Measurements from ENCODE around the gene RAPGEF6.
"Not testable (repeated sequence)": the region's sequence is repeated elsewhere in the genome, so short reads cannot be mapped to it uniquely, and the experiment has no call there.

Gene RAPGEF6

DNA sequence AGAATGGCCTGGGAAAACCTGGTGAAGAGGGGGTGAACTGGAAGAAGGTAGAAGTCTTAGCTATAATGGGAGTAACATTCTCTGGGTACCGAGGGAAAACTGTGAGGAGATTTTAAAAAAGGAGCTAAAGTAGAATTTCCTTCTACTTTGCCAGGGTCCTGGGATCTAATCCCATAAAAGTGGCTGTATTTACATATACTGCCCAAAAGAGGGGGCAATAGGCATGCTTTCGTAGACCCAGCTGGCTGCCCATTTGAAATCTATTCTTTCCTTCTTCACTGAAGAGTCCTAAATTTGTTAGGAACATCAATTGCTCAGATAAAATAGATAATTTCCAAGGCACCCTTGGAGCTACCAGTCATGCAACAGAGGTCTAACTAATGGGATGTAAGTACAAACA is 212.0 kb downstream of the RAPGEF6 start:
- DNase-seq (ENCODE audit: low spot score) = peak; percentile 52

DNA sequence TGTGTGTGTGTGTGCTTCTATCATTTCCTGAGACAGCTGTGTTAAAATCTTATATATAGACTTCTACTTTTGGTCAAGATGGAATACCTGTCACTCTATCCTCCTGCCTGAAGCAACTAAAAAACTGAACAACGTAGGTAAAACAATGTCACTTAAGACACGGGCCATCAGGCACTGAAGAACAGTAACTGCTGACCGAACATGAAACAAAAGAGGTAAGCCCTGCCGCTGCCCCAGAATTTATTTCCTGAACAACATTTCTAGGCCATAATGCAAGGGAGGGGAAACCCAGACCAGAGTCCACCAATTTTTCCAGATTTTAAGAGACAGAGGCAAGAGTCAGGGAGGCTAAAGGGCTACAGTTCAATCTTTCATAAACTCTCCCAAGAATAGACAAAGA is 215.2 kb downstream of the RAPGEF6 start:
- DNase-seq (ENCODE audit: low spot score) = no peak

DNA sequence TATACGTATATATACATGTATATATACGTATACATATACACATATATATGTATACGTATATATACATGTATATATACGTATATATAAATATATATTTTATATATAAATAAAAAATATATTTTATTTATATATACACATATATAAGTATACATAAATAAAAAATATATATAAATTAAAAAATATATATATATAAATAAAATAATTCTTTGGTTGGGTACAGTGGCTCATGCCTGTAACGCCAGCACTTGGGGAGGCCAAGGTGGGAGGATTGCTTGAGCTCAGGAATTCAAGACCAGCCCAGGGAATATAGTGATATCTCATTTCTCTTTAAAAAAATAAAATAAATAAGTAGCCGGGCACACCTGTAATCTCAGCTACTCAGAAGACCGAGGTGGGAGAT is 216.2 kb downstream of the RAPGEF6 start:
- DNase-seq (ENCODE audit: low spot score) = no peak

DNA sequence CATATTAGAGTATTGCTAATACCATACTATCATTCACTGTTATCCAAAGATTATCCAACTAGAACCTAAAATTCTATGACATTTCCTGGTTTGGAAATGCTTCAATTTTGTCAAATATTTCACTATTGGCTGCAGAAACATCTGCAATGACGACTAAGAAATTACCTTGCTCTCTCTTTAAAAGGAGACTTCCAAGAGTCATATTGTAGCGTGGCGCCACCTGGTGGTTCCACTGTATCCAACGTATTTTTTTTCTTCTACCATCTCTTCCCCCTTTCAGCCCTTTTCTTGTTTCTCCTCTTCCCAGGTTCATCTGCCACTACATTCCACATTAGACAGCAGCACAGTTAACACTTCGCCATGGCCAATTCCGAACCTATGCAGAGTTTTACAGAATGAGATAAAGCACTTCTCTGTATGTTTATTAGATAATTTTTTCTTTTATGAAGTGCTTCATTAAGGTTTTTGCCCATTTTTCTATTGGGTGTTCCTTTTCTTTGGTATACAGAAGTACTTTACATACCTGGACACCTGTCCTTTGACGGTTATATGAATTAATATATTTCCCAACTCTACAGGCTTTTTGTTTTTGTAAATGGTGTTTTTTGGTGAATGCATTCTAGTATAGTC is 217.7 kb downstream of the RAPGEF6 start:
- peak; percentile 56 for DNase-seq (ENCODE audit: low spot score)

DNA sequence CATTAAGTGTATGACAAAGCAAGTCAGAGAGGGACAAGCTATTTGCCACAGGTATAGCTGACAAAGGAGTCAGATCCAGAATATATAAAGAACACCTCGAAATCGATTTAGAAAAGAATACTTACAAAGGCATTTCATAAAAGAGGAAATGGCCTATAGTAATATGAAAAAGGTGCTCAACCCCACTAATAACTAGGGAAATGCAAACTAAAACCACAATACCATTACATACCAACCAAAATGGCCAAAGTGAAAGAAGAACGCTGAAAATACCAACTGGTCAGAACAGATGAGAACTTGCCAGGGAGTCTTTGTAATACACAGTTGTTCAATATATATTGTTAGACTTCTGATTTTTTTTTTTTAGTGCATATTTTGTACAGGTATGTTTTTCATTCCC is 218.3 kb downstream of the RAPGEF6 start:
- DNase-seq (ENCODE audit: low spot score) = no peak

DNA sequence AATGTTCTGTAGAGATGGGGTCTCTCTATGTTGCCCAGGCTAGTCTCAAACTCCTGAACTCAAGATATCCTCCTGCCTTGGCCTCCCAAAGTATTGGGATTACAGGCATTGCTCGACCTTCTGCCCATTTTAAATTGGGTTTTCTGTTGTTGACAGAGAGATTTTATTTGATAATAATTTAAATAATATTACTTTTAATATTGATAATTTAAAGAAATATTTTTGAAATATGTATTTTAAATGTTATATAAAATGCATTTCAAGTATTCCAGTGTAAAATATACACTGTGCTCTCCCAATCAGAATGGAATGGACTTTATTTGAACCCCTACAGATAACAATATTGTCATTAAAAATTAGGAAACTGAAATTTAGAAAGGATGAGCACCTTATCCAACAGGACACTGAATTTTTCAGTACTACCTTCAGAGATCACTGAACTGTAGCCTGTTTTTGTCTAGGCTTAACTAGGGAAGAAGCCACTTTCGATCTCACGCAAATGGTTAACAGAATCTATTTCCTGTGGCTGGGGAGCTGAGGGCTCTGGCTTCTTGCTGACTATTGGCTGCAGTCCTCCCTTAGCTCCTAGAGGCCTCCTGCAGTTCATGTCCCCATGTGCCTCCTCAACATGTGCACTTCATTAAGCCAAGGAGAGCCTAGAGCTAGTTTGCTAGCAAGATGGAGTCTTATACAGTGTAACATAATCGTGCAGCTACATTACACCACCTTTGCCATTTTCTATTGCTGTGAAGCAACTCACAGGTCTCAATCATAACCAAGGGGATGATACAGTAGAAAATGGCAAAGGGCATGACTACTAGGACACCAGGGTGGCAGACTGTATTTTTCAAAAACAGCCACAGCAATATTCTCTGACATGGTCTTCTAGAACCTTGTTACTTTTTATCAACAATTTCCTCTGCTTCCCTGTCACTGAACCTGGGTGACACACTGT is 221.1 kb downstream of the RAPGEF6 start:
- DNase-seq (ENCODE audit: low spot score) = no peak

DNA sequence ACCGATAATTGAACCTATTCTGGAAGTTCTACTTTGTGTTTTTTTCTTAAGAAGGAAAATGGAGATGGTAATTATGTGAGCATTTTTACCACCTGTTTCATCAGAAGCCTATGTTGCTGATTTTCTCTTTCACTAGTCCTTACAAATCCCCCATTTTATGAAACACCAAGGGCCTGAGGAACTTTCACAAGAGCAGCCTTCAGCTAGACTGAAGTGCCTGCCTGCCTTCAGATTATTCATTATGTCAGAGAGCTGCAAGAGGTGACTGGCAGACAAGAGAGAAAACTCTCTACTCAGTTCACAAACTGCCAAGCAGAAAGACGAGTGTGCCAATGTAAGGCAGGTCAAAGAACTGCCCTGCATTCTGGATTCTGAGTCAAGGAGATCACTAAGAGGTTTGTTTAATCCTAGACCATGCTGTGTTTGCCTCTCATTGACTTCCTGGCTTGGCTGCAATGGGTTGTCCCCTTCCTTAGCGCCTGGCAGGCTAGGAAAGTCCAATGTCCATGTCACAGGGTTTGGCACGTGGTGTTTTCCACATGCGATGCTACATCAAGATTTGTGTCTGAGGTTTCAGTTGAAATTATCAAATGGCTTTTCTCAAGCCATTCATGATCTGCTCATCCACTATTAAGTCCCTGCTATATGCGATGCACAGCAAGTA is 227.9 kb downstream of the RAPGEF6 start:
- DNase-seq (ENCODE audit: low spot score) = no peak

DNA sequence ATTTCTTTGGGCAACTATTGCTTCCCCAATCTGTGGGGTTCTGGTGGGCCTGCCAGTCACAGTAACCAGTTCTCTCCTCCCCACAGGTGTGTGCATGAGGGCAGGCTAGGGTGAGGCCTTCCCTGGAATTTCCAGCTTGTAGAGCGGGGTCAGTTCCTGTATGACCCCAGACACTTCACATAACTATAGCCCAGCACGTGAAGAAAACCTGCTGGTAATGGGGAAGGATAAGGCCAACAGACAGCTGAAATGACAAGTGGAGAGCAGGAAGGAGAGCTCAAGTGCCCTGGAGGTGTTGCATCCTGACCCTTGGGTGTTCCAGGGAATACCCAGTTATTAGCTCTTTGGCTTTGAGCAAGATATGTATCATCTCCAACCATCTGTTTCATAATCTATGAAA is 229.0 kb downstream of the RAPGEF6 start:
- no peak for DNase-seq (ENCODE audit: low spot score)

DNA sequence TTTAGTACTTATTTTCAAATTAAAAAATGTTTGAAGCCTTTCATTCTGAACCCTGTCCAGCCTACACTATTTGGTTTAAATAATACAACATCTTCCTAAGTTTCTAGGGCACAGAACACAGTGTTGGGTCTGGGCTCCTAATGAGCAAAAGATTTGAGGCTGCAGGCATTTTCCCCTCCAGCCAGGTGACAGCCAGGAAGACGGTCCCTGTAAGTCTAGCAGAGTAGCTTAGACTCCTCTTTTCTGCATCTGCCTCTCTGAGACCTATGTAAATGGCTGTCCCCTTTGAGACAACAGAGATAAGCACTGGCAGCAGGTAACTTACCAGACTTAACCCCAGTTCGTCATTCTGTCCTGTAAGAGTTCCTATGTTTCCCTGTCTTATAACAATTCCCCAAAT is 229.4 kb downstream of the RAPGEF6 start:
- no peak for DNase-seq (ENCODE audit: low spot score)

DNA sequence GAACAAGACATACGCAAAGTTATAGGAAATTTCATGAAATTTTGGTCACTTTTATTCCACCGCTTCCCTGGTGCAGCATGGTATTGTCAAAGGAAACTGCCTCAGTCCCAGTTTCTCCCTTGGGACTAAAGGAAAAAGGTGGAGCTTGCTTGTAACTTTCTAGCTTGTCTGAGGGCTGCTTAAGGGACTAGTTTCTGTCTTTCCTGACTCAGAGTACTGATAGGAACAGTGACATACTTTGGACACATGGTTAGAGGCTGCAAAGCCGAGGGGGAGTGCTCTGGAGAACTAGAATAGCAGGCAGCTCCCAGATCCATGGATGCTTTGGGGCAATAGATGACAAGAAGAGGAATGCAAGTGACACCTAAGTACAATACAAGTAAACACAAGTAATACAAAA is 234.4 kb downstream of the RAPGEF6 start:
- no peak for DNase-seq (ENCODE audit: low spot score)

DNA sequence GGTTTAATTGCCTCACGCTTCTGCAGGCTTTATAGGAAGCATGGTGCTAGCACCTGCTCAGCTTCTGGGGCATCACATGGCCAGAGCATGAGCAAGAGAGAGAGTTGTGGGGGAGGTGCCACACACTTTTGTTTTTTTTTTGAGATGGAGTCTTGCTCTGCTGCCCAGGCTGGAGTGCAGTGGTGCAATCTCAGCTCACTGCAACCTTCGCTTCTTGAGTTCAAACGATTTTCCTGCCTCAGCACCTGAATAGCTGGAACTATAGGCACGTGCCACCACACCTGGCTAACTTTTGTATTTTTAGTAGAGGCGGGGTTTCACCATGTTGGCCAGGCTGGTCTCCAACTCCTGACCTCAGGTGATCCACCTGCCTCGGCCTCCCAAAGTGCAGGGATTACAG is 236.0 kb downstream of the RAPGEF6 start:
- DNase-seq (ENCODE audit: low spot score) = not testable (repeated sequence)

DNA sequence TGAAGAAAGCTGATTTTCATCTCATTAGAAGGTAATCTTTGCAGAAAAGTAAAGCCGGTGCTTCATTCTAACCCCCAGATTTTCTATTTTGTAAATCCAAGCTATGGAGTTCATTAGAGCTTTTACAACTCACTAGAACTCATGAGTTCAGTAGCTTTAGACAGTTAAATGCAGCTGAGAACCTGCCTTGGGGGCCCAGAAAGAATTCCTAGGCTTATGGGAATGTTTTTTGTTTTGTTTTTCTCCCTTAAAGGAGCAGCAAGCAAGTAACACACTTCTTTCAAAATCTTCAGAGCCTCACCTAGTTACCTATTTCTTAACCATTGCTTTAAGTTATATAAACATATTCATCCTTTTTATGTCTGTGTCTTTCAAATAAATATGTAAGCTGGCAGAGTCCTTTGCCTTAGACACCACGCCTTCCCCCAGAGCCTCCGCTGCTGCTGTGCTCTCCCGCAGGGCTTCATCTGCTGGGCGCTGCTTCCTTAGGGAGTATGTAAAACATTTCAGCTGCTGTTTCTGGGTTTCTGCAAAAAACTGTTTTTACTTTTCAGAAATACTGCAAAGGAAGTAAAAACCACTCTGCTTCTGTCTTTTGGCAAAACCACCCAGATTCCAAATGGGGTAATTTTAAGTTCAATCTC is 238.3 kb downstream of the RAPGEF6 start:
- DNase-seq (ENCODE audit: low spot score) = no peak

DNA sequence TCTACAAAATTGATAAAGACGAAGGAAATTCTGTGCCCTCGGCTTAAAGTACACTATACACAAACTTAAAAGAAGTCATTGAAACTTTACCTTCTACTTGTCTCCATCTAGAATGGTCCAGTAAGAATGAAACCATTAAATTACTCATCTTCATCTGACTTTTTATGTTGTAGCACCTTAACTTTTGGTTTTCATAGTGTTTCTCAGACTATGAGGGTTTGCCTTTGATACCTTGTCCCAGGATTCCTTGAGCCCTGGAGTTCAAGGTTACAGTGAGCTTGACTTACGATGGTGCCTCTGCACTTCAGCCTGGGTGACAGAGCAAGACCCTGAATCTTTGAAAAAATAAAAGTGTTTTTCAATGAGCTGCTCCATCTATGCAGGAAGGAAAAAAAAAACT is 239.0 kb downstream of the RAPGEF6 start:
- no peak for DNase-seq (ENCODE audit: low spot score)

DNA sequence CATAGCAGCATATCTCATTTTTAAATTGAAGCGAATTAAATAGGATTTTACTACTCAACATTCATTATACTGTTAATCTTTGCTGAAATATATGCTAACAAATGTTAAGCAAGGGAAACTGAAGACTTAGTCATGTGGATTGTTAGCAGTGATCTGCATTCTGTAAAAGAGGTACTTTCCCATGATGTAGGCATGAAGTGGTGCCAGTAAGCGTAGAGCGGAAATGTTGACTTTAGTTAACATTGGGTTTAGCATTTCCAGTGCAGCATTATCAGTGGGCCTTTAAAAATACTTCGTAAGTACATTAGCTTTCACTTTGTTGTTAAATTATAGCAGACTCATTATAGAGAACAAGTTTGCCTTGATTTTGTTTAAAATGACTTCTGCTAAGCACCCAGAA is 240.9 kb downstream of the RAPGEF6 start:
- DNase-seq (ENCODE audit: low spot score) = no peak

DNA sequence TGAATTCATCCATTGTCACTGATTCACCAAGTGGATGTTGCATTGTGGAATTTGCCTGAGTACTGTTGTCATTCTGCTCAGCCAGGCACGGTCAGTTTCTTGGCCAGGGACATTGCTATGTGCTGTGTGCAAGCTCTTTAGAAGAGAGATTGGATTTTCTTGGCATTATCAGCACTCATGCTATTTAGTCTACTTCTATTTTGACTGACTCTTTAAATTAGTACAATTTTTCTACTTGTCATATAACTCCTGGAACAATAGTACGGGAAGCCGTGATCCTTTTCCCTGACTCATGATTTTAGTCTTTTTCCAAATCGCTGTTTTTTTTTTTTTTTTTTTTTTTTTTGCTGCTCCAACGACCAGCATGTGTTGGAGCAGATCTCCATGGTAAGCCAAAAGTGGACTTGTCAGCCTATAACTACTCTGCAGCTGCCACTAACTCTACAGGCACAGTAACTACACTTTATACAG is 241.5 kb downstream of the RAPGEF6 start:
- DNase-seq (ENCODE audit: low spot score) = no peak

DNA sequence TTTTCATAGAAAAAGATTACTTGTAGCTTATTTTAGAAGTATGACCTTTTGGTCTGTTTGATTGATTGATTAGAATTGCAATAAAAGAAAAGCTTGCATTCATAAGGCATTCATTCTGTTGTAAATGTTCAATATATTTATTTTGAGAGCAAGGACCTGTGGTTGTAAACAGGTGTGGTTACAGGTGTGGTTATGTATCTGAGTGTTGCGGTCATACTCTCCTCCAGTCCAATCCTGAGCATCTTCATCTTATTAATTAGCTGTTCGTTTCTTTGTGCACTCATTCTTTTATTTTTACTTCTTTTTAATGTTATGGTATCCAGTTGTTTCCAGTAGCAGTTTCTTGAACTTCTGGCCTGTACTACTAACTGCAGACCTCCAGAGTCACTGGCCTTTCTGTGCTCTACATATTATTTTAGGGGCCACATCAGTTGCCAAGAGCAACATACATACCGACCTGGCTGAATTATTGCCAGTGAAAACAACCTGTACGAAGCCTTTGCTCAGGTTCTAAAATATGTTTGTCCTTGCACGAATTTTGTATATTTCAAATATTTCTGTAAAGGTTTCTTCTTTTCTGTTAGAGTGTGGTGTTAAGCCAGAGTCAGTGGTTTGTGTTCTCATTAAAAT is 242.4 kb downstream of the RAPGEF6 start:
- no peak for DNase-seq (ENCODE audit: low spot score)

DNA sequence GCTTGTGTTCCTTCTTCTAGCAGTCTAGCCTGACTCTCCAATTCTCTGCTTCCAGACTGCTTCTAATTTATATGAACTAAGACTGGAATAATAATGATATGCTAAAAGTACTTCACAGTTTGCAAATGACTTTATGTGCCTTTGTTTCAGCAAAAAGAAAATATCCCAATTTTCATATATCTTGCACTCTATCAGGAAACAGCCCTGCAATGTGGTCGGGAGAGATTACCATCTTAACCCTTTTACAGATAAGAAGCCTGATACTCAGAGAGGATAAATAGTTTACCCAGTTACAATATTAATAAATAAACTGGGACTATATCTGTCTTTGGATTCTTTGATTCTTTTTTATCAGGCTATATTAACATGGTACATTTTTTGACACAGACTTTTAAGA is 245.2 kb downstream of the RAPGEF6 start:
- no peak for DNase-seq (ENCODE audit: low spot score)

DNA sequence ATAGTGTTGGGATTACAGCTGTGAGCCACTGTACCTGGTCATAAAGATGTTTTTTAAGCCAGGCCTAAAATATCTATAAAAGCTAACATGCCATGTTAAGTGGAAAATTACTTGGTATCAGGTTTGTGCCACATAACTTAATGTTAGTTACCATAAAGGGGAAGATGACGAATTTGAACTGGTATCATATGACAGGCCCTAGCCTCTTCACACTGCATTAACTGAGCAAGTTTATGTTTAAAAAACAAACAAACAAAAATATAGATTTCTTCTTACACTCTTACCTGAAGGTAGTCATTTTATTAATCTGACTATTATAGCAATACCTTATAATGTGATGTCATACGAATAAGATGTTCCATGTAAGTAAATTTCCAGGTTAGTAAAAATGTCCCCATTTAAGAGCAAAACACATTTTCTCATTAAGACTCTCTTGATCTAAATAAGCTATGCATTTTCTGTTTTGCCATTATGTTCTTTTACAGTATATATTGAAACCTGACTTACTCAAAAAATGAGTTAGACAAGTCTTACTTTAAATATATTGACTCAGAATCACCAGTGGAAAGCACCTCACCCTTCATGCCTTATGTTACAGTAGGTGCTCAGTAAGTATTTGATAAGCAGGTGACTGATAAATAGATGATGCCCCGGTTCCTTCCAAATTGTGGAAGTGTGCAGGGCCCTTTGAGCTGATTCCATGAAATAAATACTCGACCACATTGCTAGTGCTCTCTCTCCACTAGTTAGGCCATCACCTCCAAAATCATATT is 245.7 kb downstream of the RAPGEF6 start:
- DNase-seq (ENCODE audit: low spot score) = no peak

DNA sequence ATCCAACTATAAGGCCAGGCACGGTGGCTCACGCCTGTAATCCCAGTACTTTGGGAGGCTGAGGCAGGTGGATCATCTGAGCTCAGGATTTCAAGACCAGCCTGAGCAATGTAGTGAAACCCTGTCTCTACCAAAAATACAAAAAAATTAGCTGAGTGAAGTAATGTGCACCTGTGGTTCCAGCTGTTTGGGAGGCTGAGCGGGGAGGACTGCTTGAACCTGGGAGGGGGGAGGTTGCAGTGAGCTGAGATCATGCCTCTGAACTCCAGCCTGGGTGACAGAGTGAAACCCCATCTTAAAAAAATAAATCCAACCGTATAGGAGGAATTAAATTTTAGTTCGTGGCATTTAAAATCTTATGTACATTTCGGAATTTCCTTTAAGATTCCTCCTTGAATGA is 247.8 kb downstream of the RAPGEF6 start:
- no peak for DNase-seq (ENCODE audit: low spot score)

DNA sequence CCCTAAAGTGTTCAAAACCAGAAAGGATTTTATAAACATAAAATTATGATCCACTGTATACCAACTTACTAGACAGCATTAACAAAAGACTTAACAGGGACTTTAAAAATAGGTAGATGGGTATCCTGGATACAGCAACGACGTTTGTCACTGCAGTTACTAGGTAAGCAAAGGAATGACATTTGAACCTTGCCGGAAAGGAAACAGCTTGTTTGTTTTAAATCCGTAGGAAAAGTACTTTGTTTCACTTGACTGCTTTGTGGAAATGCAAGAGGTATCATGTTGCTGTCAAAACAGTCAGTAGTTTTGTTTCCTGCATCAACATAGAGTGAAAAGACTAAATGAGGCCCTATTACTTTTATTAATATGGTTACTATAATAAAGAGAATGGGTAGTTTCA is 248.2 kb downstream of the RAPGEF6 start:
- DNase-seq (ENCODE audit: low spot score) = no peak

DNA sequence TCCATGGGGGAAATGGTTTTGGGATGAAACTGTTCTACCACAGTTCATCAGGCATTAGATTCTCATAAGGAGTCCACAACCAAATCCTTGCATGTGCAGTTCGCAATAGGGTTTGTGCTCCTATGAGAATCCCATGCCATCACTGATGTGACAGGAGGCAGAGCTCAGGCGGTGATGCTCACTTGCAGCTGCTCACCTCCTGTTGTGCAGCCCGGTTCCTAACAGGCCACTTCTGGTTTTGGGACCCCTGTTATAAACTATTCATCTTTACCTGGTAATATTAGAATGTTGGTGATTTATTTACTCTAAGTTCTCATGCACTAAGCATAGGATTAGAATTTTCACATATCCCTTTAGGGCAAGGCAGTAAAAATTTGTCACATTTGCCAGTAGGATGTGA is 248.9 kb downstream of the RAPGEF6 start:
- DNase-seq (ENCODE audit: low spot score) = no peak

All from D341Med (cell line).